Thyroid gland (tissue), 4 donors: ENCODE data around the gene PTPRN2. TPM values are rescaled to one million over a fixed set of nuclear protein-coding genes. Genes with fewer than 3 reads are reported as not detected.
A peak's percentile ranks its signal among the peaks of the same experiment; 100 is the strongest.

ENCODE experiments used
- DNase-seq, 2 donors: peaks; one replicate each; pipeline ENCODE4 v3.0.0-alpha.2; 2019
- H3K27ac ChIP-seq, 3 donors: fragments of 200-600 bp; sonication (generic); 1 replicate in 2 of 3; 2 replicates in 1 of 3; pipeline ENCODE4 v1.5.1; 2016 to 2019; ENCODE audit warnings: mild to moderate bottlenecking in 1 of 3, moderate library complexity in 1 of 3
- H3K27me3 ChIP-seq: fragments of 200-600 bp; sonication (generic); one replicate; pipeline ENCODE4 v1.5.1; 2019
- H3K36me3 ChIP-seq, 2 donors: fragments of 200-600 bp; sonication (generic); one replicate each; pipeline ENCODE4 v1.5.1; 2016 to 2019
- H3K4me1 ChIP-seq, 2 donors: fragments of 200-600 bp; sonication (generic); one replicate each; pipeline ENCODE4 v1.5.1; 2017 to 2019
- H3K4me3 ChIP-seq, 3 donors: fragments of 200-600 bp; sonication (generic); replicated peaks in 1 of 3; 1 replicate in 2 of 3; 2 replicates in 1 of 3; pipeline ENCODE4 v1.5.1; 2016; ENCODE audit warnings: mild to moderate bottlenecking in 1 of 3
- H3K9me3 ChIP-seq: fragments of 200-600 bp; sonication (generic); one replicate; pipeline ENCODE4 v1.5.1; 2017
- POLR2A ChIP-seq, 2 donors: fragments of 450-650 bp; IDR thresholded peaks; one replicate each; pipeline ENCODE4 v1.6.1; 2017; ENCODE audit warnings: antibody characterized with exemption in 2 of 2, mild to moderate bottlenecking in 2 of 2, moderate library complexity in 1 of 2
- WGBS, 2 donors: methylation state at CpG; one replicate each; pipeline ENCODE4 v1.1.5; 2017; 5-methylcytosine and 5-hydroxymethylcytosine counted together
- intact Hi-C: fragments of 100-400 bp; cut with DNase I; formaldehyde crosslinking; loops from one replicate; pipeline ENCODE4 v1.15.1; 2023
- total RNA-seq, 4 donors: library from RNA; depleted of rRNA; stranded (reverse); fragments of >200 nt; gene quantifications; one replicate each; pipeline ENCODE4 v1.2.3, GENCODE V29; 2016
- TF ChIP-seq, protein P1 (sequence below), 6 experiments: fragments of 200-600 bp in 3 of 6; fragments of 450-650 bp in 3 of 6; sonication (generic) in 3 of 6; IDR thresholded peaks; one replicate each; pipeline ENCODE4 v1.5.1; 2016 to 2019; ENCODE audit warnings: antibody characterized with exemption in 6 of 6, mild to moderate bottlenecking in 2 of 6, inconsistent platforms in 1 of 6, moderate library complexity in 1 of 6

The PTPRN2 gene
- total RNA-seq, 4 donors from 2014 or later, result 4.2 to 9.9 (median 7.7) TPM

DNA sequence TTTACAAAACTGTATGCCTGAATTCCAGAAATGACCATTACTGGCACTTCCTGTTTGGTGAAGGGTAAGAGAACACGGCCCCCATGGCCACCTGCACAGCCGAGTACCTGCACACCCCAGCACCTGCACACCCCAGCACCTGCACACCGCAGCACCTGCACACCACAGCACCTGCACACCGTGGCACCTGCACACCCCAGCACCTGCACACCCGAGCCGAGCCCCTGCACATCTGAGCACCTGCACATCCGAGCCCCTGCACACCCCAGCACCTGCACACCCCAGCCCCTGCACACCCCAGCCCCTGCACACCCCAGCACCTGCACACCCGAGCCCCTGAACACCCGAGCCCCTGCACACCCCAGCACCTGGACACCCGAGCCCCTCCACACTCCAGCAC is 1007.3 kb downstream of the PTPRN2 start:
- Histone ChIP-seq H3K4me3 (no peak overlapping the region), H3K27me3 (no peaks in the 10 kb centered on the region), H3K4me1 (no peaks in the 10 kb centered on the region), H3K9me3 (no peaks in the 10 kb centered on the region), H3K36me3 (no peaks in the 10 kb centered on the region), H3K27ac (no peak overlapping the region)
- TF ChIP-seq, protein P1, sequence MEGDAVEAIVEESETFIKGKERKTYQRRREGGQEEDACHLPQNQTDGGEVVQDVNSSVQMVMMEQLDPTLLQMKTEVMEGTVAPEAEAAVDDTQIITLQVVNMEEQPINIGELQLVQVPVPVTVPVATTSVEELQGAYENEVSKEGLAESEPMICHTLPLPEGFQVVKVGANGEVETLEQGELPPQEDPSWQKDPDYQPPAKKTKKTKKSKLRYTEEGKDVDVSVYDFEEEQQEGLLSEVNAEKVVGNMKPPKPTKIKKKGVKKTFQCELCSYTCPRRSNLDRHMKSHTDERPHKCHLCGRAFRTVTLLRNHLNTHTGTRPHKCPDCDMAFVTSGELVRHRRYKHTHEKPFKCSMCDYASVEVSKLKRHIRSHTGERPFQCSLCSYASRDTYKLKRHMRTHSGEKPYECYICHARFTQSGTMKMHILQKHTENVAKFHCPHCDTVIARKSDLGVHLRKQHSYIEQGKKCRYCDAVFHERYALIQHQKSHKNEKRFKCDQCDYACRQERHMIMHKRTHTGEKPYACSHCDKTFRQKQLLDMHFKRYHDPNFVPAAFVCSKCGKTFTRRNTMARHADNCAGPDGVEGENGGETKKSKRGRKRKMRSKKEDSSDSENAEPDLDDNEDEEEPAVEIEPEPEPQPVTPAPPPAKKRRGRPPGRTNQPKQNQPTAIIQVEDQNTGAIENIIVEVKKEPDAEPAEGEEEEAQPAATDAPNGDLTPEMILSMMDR (IDR thresholded peaks at IDR 0.05), result no peak
- no peak for TF ChIP-seq POLR2A (IDR thresholded peaks at IDR 0.05)
- no peak for DNase-seq
- intact Hi-C loops, result no loop called here
- WGBS, 2 donors, result 62 to 70% methylated on average over 5 to 8 of the region's 10 CpGs

DNA sequence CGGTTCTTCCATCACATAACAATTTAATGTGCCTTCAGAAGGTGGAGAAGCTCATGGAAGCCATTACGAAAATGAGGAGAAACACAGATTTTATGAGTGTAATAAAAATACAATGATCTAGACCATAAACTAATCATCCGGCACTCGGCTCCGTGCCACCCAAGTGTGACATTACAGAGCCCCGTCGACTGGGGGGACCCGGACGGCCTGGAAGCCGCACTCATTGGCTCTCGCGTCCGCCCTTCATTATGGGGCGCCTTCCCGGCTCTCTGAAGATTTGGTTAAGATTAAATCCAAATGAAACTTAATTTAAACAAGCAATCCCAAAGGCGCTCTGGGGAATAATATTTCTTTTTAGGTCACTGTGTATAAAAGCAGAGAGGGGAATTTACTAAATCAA is 1008.2 kb downstream of the PTPRN2 start:
- Histone ChIP-seq H3K4me1 (no peaks in the 10 kb centered on the region), H3K36me3 (no peaks in the 10 kb centered on the region), H3K27me3 (no peaks in the 10 kb centered on the region), H3K27ac (no peak overlapping the region), H3K9me3 (no peaks in the 10 kb centered on the region), H3K4me3 (no peak overlapping the region)
- TF ChIP-seq, protein P1 (IDR thresholded peaks at IDR 0.05), result no peak
- no peak for TF ChIP-seq POLR2A (IDR thresholded peaks at IDR 0.05)
- 88 to 93% methylated on average over 16 of the region's 16 CpGs for WGBS, 2 donors
- intact Hi-C loops, result no loop called here
- DNase-seq, result no peak

DNA sequence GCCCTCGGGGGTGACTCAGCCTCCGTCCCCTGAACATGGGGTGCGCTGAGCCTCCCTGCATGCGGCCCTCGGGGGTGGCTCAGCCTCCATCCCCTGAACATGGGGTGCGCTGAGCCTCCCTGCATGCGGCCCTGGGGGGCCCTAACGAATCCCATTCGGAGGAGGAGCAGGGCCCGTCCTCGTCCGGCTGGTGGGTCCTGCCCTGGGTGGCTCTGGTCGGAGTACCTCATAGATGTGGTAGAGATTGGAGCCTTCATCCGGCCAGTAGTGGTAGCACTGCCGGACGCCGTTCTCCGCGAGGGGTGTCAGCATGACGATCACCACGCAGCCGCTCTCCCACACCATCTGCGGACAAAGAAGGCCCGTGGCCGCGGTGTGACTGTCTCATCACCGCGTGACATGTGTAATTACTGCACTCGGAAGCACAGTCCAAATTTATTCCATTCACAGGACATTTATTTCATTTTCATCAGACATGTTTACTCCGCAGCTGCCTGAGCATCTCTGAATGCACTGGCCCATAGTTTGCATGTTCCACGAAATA is 1009.8 kb downstream of the PTPRN2 start:
- Histone ChIP-seq H3K4me1 (no peaks in the 10 kb centered on the region), H3K36me3 (no peaks in the 10 kb centered on the region), H3K27ac (no peak overlapping the region), H3K27me3 (no peaks in the 10 kb centered on the region), H3K9me3 (no peaks in the 10 kb centered on the region), H3K4me3 (no peak overlapping the region)
- intact Hi-C loops, result no loop called here
- TF ChIP-seq, protein P1 (IDR thresholded peaks at IDR 0.05), result no peak
- no peak for DNase-seq
- WGBS, 2 donors, result 91 to 93% methylated on average over 31 of the region's 31 CpGs

DNA sequence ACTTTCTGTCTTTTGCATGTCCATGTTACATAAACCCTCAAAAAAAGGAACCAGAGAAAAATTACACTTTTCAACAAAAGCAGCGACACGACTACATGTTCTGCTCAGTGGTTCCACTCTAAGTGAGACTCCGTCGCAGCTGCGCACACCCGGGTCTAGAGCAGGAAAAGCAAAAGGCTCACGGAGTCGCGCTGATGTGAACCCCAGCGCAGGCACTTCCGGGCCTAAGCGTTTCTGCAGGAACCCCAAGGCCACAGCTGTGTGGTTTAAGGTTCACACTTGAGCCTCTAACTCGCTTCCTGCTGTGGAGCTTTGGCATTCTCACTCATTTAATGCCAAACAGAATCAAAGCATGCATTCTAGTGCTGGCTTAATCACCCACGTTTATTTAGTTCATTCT is 1010.6 kb downstream of the PTPRN2 start:
- no peaks in the 10 kb centered on the region for H3K27me3 ChIP-seq
- intact Hi-C loops, result no loop called here
- DNase-seq, result no peak
- H3K9me3 ChIP-seq, result no peaks in the 10 kb centered on the region
- TF ChIP-seq POLR2A (IDR thresholded peaks at IDR 0.05), result no peak
- TF ChIP-seq, protein P1 (IDR thresholded peaks at IDR 0.05), result no peak
- no peak overlapping the region for H3K4me3 ChIP-seq
- no peaks in the 10 kb centered on the region for H3K4me1 ChIP-seq
- no peaks in the 10 kb centered on the region for H3K36me3 ChIP-seq
- H3K27ac ChIP-seq, result no peak overlapping the region
- WGBS, 2 donors, result 82 to 84% methylated on average over 14 of the region's 14 CpGs

- Histone ChIP-seq H3K27ac (no peak overlapping the region), H3K27me3 (no peaks in the 10 kb centered on the region), H3K4me1 (no peaks in the 10 kb centered on the region), H3K36me3 (no peaks in the 10 kb centered on the region), H3K4me3 (no peak overlapping the region), H3K9me3 (no peaks in the 10 kb centered on the region)
- TF ChIP-seq POLR2A (IDR thresholded peaks at IDR 0.05), result peak in 1 of 2 donors; percentile 31
- TF ChIP-seq, protein P1 (IDR thresholded peaks at IDR 0.05), result no peak
- whole genome bisulfite sequencing, 2 donors, result 57 to 64% methylated on average over 34 to 36 of the region's 36 CpGs
- peak; percentile 42 to 51 for DNase-seq
- intact Hi-C loops, result no loop called here
These were observed 1011.2 kb downstream of the PTPRN2 start for GRCh38 chr7:157576415-157576814.
